MCF 10A (cell line): ENCODE data around the gene LRRC27. TPM values are rescaled to one million over a fixed set of nuclear protein-coding genes. Genes with fewer than 3 reads are reported as not detected.

Experiments
- BruUV-seq: library from RNA; stranded (reverse); fragments of 400-500 nt; replicated peaks from 2 replicates; lab custom pipeline; 2021; lab: Mats Ljungman, UMichigan
- CTCF ChIA-PET: fragments of 300-600 bp; sonication (Branson Sonifier 250); formaldehyde crosslinking; extraction: SDS; loops from one replicate; lab custom pipeline; 2021; ENCODE audit warnings: antibody characterized with exemption, inconsistent platforms; lab: Yijun Ruan, JAX
- POLR2A ChIA-PET: fragments of 300-600, 350-650 bp; sonication (Branson Sonifier 250); formaldehyde crosslinking; extraction: SDS; loops from one replicate; lab custom pipeline; 2020; ENCODE audit warnings: antibody characterized with exemption, inconsistent platforms; lab: Yijun Ruan, JAX
- DNase-seq: peaks from one replicate; pipeline ENCODE4 v3.0.0-alpha.2; 2018; ENCODE audit not compliant: unreplicated experiment
- H3K27ac Mint-ChIP-seq: one replicate; pipeline ENCODE4 v1.8.0; 2022; ENCODE audit warnings: mild to moderate bottlenecking, low read depth, mixed read lengths; ENCODE audit not compliant: unreplicated experiment
- H3K27me3 Mint-ChIP-seq: one replicate; pipeline ENCODE4 v1.8.0; 2022; ENCODE audit warnings: mixed read lengths; ENCODE audit not compliant: insufficient read depth, unreplicated experiment
- H3K36me3 Mint-ChIP-seq: one replicate; pipeline ENCODE4 v1.8.0; 2022; ENCODE audit warnings: mild to moderate bottlenecking, moderate library complexity, mixed read lengths; ENCODE audit not compliant: insufficient read depth, unreplicated experiment
- H3K4me1 Mint-ChIP-seq: one replicate; pipeline ENCODE4 v1.8.0; 2022; ENCODE audit warnings: mixed read lengths; ENCODE audit not compliant: insufficient read depth, unreplicated experiment
- H3K4me3 Mint-ChIP-seq: one replicate; pipeline ENCODE4 v1.8.0; 2022; ENCODE audit warnings: mild to moderate bottlenecking, moderate library complexity, mixed read lengths; ENCODE audit not compliant: unreplicated experiment
- H3K9me3 Mint-ChIP-seq: one replicate; pipeline ENCODE4 v1.8.0; 2022; ENCODE audit warnings: mixed read lengths; ENCODE audit not compliant: unreplicated experiment
- intact Hi-C: fragments of 100-400 bp; cut with micrococcal nuclease; formaldehyde crosslinking; loops from 2 replicates; pipeline ENCODE4 v1.14.1; 2022
- total RNA-seq: library from RNA; stranded (reverse); gene quantifications from 2 replicates; pipeline ENCODE4 v1.2.3, GENCODE V29; 2022
- TF ChIP-seq, protein P1 (sequence below): fragments of 200-600 bp; IDR thresholded peaks from one replicate; pipeline ENCODE4 v1.8.0; 2022; ENCODE audit warnings: antibody characterized with exemption, mild to moderate bottlenecking; ENCODE audit not compliant: unreplicated experiment

The LRRC27 gene
- total RNA-seq, 1 experiment from 2014 or later, result 9.1 TPM

DNA sequence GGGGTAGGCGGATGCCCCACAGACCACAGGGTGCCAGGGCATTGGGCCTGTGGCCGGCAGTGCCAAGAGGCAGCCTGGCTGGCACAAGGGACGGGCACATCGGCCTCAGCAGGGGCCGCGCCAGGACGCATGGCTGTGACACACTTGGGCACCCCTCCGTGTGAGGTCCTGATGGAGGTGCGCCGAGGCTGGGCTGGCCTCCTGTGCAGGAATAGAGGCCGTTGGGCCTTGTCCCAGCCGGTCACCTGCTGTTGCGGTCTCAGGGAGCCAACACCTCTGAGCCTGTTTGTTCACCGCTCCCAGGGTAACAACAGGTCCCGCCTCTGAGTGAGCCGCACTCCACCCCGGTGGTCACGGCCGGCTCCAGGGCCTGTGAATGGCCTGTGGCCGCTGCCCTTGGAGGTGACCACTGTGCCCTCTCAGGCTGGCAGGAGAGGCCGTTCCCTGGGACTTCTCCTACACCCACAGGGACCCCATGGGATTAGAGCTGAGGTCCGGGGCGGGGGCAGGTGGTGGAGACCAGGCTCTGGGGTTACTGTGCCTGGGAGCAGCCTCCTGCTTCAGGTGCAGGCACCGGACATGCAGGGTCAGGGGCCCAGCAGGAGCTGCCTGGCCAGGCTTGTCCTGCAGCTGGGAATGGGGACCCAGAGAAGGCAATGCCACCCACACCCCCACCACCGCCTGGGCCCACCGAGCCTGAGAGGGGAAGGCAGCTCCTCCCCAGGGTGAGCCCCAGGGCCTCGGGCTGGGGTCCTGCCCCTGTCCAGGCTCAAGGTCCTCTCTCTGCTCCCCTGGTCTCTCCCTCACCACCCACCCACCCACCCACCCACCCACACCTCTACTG is 77.1 kb downstream of the LRRC27 start:
- no peak for DNase-seq
- ChIA-PET CTCF (interaction anchor here (0.7 to 0.8 kb wide), 2 partner anchors 48 to 104 kb away, joined by 3 read pairs; no protein-coding TSS in a partner anchor), POLR2A (interaction anchor here (0.9 kb wide), 1 partner anchor 10 kb away, joined by 4 read pairs; no protein-coding TSS in a partner anchor)
- Mint-ChIP-seq H3K27ac (no peak overlapping the region), H3K9me3 (no peaks in the 10 kb centered on the region), H3K36me3 (peaks cover 36% of the 10 kb centered on the region), H3K4me3 (no peak overlapping the region), H3K4me1 (peaks cover 9% of the 10 kb centered on the region), H3K27me3 (no peaks in the 10 kb centered on the region)
- TF ChIP-seq, protein P1, sequence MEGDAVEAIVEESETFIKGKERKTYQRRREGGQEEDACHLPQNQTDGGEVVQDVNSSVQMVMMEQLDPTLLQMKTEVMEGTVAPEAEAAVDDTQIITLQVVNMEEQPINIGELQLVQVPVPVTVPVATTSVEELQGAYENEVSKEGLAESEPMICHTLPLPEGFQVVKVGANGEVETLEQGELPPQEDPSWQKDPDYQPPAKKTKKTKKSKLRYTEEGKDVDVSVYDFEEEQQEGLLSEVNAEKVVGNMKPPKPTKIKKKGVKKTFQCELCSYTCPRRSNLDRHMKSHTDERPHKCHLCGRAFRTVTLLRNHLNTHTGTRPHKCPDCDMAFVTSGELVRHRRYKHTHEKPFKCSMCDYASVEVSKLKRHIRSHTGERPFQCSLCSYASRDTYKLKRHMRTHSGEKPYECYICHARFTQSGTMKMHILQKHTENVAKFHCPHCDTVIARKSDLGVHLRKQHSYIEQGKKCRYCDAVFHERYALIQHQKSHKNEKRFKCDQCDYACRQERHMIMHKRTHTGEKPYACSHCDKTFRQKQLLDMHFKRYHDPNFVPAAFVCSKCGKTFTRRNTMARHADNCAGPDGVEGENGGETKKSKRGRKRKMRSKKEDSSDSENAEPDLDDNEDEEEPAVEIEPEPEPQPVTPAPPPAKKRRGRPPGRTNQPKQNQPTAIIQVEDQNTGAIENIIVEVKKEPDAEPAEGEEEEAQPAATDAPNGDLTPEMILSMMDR, result no peak
- intact Hi-C loops, result loop anchor here (1.0 kb wide), 1 partner anchor 10 kb away; no protein-coding TSS in a partner anchor
- BruUV-seq, result no TSS peak

DNA sequence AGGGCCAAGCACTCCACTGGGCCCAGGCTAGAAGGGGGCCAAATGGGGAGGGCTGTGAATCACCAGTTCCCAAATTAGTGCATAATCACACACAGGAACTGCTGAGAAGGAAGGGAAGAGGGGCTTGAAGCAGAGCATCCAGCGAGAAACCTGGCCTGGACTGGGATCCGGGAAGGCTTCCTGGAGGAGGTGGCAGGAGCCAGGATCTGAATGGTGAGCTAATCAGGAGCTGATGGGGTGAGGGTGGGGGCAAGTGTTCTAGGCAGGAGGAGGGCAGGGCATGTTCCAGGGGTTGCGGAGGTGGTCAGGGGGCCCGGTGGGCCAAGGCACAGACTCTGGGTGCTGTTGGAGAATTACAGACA is 77.7 kb downstream of the LRRC27 start:
- peaks cover 36% of the 10 kb centered on the region for H3K36me3 Mint-ChIP-seq
- ChIA-PET CTCF (interaction anchor here (0.6 to 0.8 kb wide), 2 partner anchors 49 to 210 kb away, joined by 3 read pairs; no protein-coding TSS in a partner anchor), POLR2A (no interaction called here)
- H3K4me3 Mint-ChIP-seq, result no peak overlapping the region
- no peaks in the 10 kb centered on the region for H3K9me3 Mint-ChIP-seq
- no peak for DNase-seq
- no peak overlapping the region for H3K27ac Mint-ChIP-seq
- H3K4me1 Mint-ChIP-seq, result peaks cover 10% of the 10 kb centered on the region
- intact Hi-C loops, result no loop called here
- TF ChIP-seq, protein P1, result no peak
- H3K27me3 Mint-ChIP-seq, result no peaks in the 10 kb centered on the region
- BruUV-seq, result no TSS peak

DNA sequence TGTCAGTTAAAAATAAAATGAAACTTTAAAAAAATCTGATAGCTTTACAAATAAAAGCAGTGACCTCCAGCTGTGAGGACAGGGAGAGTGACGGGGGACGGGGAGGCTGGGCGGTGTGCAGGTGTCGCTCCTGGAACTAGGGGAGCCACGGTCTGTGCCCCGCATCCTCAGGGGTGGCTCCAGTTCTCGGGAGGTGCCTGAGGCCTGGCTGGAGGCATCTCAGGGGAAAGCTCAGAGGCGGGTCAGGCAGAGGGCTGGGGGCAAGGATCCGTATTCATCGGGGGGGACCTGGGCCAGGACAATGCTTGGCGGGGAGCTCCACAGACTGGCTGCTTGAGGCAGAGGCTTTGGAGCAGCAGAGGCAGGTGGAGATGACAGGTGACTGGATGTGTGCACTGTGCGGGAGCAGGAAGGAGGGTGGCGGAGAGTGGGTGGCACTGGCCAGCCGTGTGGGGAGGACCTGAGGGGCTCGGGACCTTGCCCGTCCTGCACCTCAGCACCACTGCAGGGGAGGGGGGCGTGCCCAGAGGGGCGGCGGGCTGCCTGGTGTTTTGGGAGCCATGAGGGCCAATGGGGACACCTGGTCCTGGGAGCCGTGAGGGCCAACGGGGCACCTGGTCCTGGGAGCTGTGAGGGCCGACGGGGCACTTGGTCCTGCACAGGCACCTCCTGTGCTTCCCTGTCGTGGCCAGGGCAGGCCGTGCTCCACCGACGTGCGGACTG is 78.2 kb downstream of the LRRC27 start:
- H3K4me3 Mint-ChIP-seq, result no peak overlapping the region
- intact Hi-C loops, result no loop called here
- peaks cover 13% of the 10 kb centered on the region for H3K4me1 Mint-ChIP-seq
- peaks cover 36% of the 10 kb centered on the region for H3K36me3 Mint-ChIP-seq
- POLR2A ChIA-PET, result no interaction called here
- no TSS peak for BruUV-seq
- no peaks in the 10 kb centered on the region for H3K9me3 Mint-ChIP-seq
- TF ChIP-seq, protein P1, result no peak
- DNase-seq, result no peak
- no peak overlapping the region for H3K27ac Mint-ChIP-seq
- no peaks in the 10 kb centered on the region for H3K27me3 Mint-ChIP-seq
- CTCF ChIA-PET, result interaction anchor here (0.5 to 0.8 kb wide), 3 partner anchors 36 to 211 kb away, joined by 3 read pairs; no protein-coding TSS in a partner anchor
